Motor neuron (in vitro differentiated cells): ENCODE results near the gene OR5K3. TPM values are rescaled to one million over a fixed set of nuclear protein-coding genes. Genes with fewer than 3 reads are reported as not detected.

Experiments used
- ATAC-seq, 8 experiments: fragments of 200-7000 bp; cut with Tn5 transposase; replicated peaks in 6 of 8; 2 replicates each; pipeline ENCODE4 v1.8.0; 2021; ENCODE audit warnings: mild to moderate bottlenecking in 8 of 8, moderate library complexity in 8 of 8
- H3K27ac ChIP-seq, 2 donors: fragments of 250-450 bp; sonication (Bioruptor Pico); 2 replicates each; pipeline ENCODE4 v1.9.0; 2021; ENCODE audit warnings: antibody characterized with exemption in 2 of 2, mild to moderate bottlenecking in 2 of 2, moderate library complexity in 1 of 2
- H3K4me1 ChIP-seq, 2 donors: fragments of 250-450 bp; sonication (Bioruptor Pico); replicated peaks in 1 of 2; 2 replicates each; pipeline ENCODE4 v1.6.1; 2021; ENCODE audit warnings: antibody characterized with exemption in 2 of 2, mild to moderate bottlenecking in 2 of 2, moderate library complexity in 1 of 2
- H3K4me3 ChIP-seq, 5 donors: fragments of 250-450 bp; sonication (Bioruptor Pico); 2 replicates each; pipeline ENCODE4 v1.9.0; 2021; ENCODE audit warnings: antibody characterized with exemption in 5 of 5, mild to moderate bottlenecking in 5 of 5, moderate library complexity in 4 of 5
- WGBS, 10 experiments: fragments of 450-650 bp; shearing (Covaris generic); methylation state at CpG; one replicate each; pipeline ENCODE4 v1.0.0; 2022; 5-methylcytosine and 5-hydroxymethylcytosine counted together
- in situ Hi-C, 9 experiments: fragments of 400-800 bp; cut with MboI; loops; one replicate each; pipeline ENCODE4 v1.15.0; 2021; ENCODE audit warnings: low sequenced_read_pairs in 9 of 9, low pct_unique_long_range_greater_than_20kb in 2 of 9; ENCODE audit not compliant: unreplicated experiment in 9 of 9
- total RNA-seq, 8 experiments: library from RNA; unstranded; fragments of 300-600 nt; gene quantifications; 2 replicates each; pipeline versions ENCODE4 v1.2.3 to v1.2.4, GENCODE V29; 2022

The OR5K3 gene, protein sequence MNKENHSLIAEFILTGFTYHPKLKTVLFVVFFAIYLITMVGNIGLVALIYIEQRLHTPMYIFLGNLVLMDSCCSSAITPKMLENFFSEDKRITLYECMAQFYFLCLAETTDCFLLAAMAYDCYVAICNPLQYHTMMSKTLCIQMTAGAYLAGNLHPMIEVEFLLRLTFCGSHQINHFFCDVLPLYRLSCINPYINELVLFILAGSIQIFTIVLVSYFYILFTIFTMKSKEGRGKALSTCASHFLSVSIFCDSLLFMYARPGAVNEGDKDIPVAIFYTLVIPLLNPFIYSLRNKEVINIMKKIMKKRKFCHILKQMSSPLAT
- total RNA-seq = not detected

DNA sequence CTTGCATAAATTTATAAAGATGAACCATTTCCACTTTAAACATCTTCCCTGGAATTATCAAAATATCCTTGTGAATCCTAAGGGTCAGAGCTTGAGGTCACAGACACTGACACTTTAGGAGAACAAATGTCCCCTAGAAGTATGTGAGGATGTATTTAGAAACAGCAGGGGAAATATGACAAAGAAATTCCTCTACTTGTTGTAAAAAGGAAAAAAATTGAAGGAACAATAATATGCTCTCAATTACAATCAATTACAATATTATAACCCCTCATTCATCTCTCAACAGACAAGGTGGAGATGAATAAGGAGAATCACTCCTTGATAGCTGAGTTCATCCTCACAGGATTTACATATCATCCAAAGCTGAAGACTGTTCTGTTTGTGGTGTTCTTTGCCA lies at the start of gene OR5K3:
Gene OR5K3 (plus strand): TSS at position 301 of the 400 bp plus-strand sequence. CDS start 0 bp downstream, at position 301.
- Histone ChIP-seq H3K4me3 (no peak within 1 kb of the TSS), H3K4me1 (no peaks in the 10 kb centered on the region), H3K27ac (no peak within 1 kb of the TSS)
- no peak for ATAC-seq
- in situ Hi-C loops = loop anchor here in 1 of 9 experiments (25.0 kb wide), 2 partner anchors 97 to 172 kb away; partner anchors contain the start of gene OR5K2

DNA sequence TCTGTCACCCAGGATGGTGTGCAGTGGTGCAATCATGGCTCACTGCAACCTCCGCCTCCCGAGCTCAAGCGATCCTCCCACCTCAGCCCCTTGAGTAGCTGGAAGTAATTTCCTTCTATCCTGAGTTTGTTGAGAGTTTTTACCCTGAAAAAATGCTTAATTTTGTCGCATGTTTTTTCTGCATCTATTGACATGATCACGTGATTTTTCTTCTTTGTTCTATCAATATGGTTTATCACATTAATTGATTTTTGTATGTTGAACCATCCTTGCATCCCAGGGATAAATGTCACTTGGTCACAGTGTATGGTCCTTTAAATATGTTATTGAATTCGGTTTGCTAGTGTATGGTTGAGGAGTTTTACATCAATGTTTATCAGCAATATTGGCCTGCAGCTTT lies 48.7 kb upstream of the OR5K3 start:
- 16 to 88% (median 62%) methylated on average over 1 to 6 of the region's 6 CpGs; no CpG with 5 or more reads in 1 of the 10 experiments for WGBS, 10 experiments
- in situ Hi-C loops = loop anchor here in 4 of 9 experiments (25.0 kb wide), 2 partner anchors 304 to 554 kb away; partner anchors contain the start of gene GABRR3 (in 3 of the 4)
- no peaks in the 10 kb centered on the region for H3K4me1 ChIP-seq
- no peak overlapping the region for H3K27ac ChIP-seq
- H3K4me3 ChIP-seq = no peak overlapping the region
- ATAC-seq = no peak

- H3K4me3 ChIP-seq = no peak overlapping the region
- no peak overlapping the region for H3K27ac ChIP-seq
- ATAC-seq = peak in 3 of 8 experiments; percentile 73 to 82 (median 78)
- 20 to 83% (median 49%) methylated on average over 1 to 12 of the region's 13 CpGs for WGBS, 10 experiments
- in situ Hi-C loops = loop anchor here in 4 of 9 experiments (25.0 kb wide), 2 partner anchors 307 to 557 kb away; partner anchors contain the start of gene GABRR3 (in 3 of the 4)
- H3K4me1 ChIP-seq = no peaks in the 10 kb centered on the region
These were observed 46.6 kb upstream of the OR5K3 start for GRCh38 chr3:98343647-98344507.

- Histone ChIP-seq H3K4me1 (no peaks in the 10 kb centered on the region), H3K4me3 (no peak overlapping the region), H3K27ac (no peak overlapping the region)
- in situ Hi-C loops = no loop called here
- no peak for ATAC-seq
- 30 to 100% (median 87%) methylated on average over 1 to 3 of the region's 3 CpGs; no CpG with 5 or more reads in 1 of the 10 experiments for WGBS, 10 experiments
These were observed 40.4 kb upstream of the OR5K3 start for GRCh38 chr3:98350082-98350481.

DNA sequence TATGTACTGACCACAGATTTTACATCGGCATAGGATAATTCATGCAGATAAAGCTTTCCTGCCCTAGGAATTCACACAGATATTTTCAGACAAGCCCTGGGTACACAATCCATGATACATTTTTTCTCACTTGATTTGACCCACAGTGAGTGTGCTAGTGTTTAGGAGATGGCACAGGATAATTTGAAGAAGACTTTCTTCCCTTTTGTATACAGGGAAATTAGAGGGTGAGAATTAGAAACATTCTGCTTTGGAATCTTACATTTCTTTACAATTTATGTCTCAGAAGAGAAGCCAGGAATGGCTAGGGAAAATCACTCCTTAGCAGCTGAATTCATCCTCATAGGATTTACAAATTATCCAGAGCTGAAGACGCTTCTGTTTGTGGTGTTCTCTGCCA lies 36.9 kb upstream of the OR5K3 start, which contains the start of gene OR5K4:
Gene OR5K4 (plus strand): TSS at position 301 of the 400 bp plus-strand sequence. CDS start 0 bp downstream, at position 301.
- in situ Hi-C loops = no loop called here
- no peak for ATAC-seq
- Histone ChIP-seq H3K27ac (no peak within 1 kb of the TSS), H3K4me3 (no peak within 1 kb of the TSS), H3K4me1 (no peaks in the 10 kb centered on the region)
- WGBS, 10 experiments = 40 to 100% (median 65%) methylated on average over 1 to 2 of the region's 2 CpGs; no CpG with 5 or more reads in 2 of the 10 experiments

DNA sequence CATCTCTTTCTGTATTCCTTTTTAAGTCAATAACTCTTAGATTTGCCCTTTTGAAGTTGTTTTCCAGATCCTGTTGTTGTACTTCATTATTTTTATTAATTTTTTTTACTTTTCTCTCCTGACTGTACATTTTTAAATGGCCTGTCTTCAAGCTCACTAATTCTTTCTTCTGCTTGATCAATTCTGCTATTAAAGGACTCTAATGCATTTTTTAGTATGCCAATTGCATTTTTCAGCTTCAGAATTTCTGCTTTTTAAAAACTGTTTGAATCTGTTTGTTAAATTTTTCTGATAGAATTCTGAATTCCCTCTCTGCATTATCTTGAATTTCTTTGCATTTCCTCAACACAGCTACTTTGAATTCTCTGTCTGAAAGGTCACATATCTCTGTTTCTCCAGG lies 31.2 kb upstream of the OR5K3 start:
- H3K27ac ChIP-seq = no peak overlapping the region
- no peaks in the 10 kb centered on the region for H3K4me1 ChIP-seq
- ATAC-seq = no peak
- in situ Hi-C loops = no loop called here
- H3K4me3 ChIP-seq = no peak overlapping the region

- WGBS, 10 experiments = 0 to 50% (median 20%) methylated on average over 1 of the region's 1 CpG; no CpG with 5 or more reads in 6 of the 10 experiments
- Histone ChIP-seq H3K4me1 (no peaks in the 10 kb centered on the region), H3K27ac (no peak overlapping the region), H3K4me3 (no peak overlapping the region)
- peak in 3 of 8 experiments; percentile 35 to 54 (median 43) for ATAC-seq
- in situ Hi-C loops = no loop called here
These were observed 30.3 kb upstream of the OR5K3 start for GRCh38 chr3:98359993-98360675.

GRCh38 chr3:98360681-98361080 lies 29.8 kb upstream of the OR5K3 start:
- in situ Hi-C loops = no loop called here
- WGBS, 10 experiments = 69 to 100% (median 92%) methylated on average over 1 to 3 of the region's 3 CpGs; no CpG with 5 or more reads in 4 of the 10 experiments

DNA sequence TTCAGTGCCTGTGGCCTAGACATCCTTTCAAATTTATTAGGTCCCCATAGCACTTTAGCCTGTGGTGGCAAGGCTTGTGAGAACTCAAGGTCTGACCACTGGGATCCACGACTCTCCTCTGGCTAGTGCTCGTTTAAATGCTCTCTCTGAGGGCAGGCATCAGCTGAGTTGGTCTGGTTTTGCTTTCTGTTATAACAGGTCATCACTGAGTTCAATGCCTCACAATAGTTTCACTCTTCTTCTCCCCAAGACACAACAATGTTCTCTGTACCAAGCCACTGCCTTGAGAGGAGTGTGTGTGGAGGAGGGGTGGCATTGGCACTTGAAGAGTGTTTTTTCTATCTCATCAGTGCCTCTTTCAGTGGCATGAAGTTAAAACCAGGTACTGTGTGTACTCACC lies 29.2 kb upstream of the OR5K3 start:
- no peak for ATAC-seq
- 17 to 43% (median 20%) methylated on average over 1 to 2 of the region's 2 CpGs; no CpG with 5 or more reads in 6 of the 10 experiments for WGBS, 10 experiments
- no peaks in the 10 kb centered on the region for H3K4me1 ChIP-seq
- in situ Hi-C loops = no loop called here
- H3K4me3 ChIP-seq = no peak overlapping the region
- H3K27ac ChIP-seq = no peak overlapping the region

More at GRCh38 chr3:98360681-98361080, 29.8 kb upstream of the OR5K3 start:
- no peaks in the 10 kb centered on the region for H3K4me1 ChIP-seq
- no peak overlapping the region for H3K27ac ChIP-seq
- H3K4me3 ChIP-seq = no peak overlapping the region
- no peak for ATAC-seq

DNA sequence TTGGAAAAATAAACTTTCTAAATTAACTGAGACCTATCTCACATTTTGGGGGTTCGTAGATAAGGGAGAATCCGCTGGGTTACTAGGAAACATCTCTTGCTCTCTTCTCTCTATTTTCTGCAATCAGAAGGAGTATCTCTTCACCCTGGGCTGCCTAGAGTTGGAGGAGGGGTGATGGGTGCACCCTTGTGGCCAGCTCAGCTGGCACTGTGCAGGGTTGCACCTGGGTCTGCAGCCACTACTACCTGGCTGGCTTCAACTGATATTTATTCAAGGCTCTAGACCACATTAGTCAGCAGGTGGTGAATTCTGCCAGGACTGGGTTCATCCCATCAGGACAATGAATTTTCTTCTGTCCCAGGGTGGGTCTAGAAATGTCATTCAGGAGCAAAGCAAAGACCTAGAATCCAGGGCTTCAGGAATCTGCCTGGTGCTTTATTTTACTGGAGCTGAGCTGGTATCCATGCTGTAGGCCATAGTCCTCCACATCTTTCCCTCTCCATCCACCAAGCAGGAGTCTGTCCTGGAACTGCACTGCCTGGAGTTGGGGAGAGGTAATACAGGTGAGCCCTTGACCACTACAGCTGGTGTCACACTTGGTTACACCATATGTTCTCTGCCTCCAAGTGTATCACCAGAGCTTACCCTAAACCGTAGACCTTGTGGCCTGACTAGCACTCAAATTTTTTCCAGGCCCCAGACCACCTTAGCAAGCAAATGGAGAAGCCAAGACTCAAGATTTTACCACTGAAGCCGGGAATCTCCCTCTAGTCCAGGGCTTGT lies 22.8 kb upstream of the OR5K3 start:
- Histone ChIP-seq H3K4me1 (no peaks in the 10 kb centered on the region), H3K27ac (no peak overlapping the region), H3K4me3 (no peak overlapping the region)
- in situ Hi-C loops = no loop called here
- 41 to 100% (median 81%) methylated on average over 1 to 3 of the region's 4 CpGs; no CpG with 5 or more reads in 4 of the 10 experiments for WGBS, 10 experiments
- no peak for ATAC-seq

DNA sequence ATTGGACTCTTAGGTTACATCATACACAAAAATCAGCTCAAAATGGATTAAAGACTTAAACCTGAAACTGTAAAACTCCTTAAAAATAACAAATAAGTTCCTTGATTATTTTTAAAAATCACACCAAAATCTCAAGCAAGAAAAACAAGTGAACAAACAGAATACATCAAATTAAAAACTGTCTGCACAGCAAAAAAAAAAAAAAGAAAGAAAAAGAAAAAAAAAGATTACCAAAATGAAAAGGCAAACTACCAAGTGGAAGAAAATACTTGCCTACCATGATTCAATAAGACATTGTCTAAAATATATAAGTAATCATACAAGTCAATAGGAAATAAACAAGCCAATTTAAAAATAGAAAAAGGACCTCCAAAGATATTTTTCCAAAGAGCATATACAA lies 19.3 kb upstream of the OR5K3 start:
- no peak overlapping the region for H3K4me3 ChIP-seq
- H3K4me1 ChIP-seq = no peaks in the 10 kb centered on the region
- in situ Hi-C loops = no loop called here
- ATAC-seq = no peak
- no peak overlapping the region for H3K27ac ChIP-seq

- no peak for ATAC-seq
- no peaks in the 10 kb centered on the region for H3K4me1 ChIP-seq
- in situ Hi-C loops = no loop called here
These were observed 18.6 kb upstream of the OR5K3 start for GRCh38 chr3:98371853-98372252.

More at GRCh38 chr3:98371853-98372252, 18.6 kb upstream of the OR5K3 start:
- H3K4me3 ChIP-seq = no peak overlapping the region
- no peak overlapping the region for H3K27ac ChIP-seq
